Suprapubic skin (tissue), 3 donors: Measurements from ENCODE around the gene UCP3.

Experiments used
- EP300 ChIP-seq: sonication (generic); formaldehyde crosslinking; IDR thresholded peaks from one replicate; pipeline ENCODE4 v1.6.1; 2017; ENCODE audit warnings: antibody characterized with exemption
- TF ChIP-seq, protein P1 (sequence below), 2 donors: fragments of 200-600 bp in 1 of 2; fragments of 450-650 bp in 1 of 2; sonication (generic) in 1 of 2; IDR thresholded peaks; one replicate each; pipeline ENCODE4 v1.5.1; 2016 to 2019; ENCODE audit warnings: antibody characterized with exemption in 2 of 2, mild to moderate bottlenecking in 1 of 2, moderate library complexity in 1 of 2

DNA sequence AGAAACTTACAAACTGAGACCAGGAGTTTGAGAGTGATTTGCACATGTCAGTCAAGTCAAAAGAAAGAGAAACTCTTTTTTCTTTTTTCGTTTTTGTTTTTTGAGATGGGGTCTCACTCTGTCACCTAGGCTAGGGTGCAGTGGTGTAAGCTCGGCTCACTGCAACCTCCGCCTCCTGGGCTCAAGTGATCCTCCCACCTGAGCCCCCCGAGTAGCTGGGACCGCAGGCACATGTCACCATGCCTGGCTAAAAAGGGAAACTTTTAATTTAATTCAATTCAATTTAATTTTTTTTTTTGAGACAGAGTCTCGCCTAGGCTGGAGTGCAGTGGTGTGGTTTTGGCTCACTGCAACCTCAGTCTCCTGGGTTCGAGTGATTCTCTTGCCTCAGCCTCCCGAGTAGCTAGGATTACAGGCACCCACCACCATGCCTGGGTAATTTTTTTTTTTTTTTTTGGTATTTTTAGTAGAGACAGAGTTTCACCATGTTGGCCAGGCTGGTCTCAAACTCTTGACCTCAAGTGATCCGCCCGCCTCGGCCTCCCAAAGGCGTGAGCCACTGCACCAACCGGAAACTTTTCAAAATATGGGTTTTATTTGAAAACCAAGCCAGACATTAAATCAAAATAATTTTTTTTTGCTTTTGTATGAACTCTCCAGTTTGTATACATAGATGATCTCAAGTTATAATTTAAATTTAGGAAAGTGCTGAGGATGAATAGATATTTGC is 9.9 kb downstream of the UCP3 start:
- TF ChIP-seq EP300: no peak
- TF ChIP-seq, protein P1, sequence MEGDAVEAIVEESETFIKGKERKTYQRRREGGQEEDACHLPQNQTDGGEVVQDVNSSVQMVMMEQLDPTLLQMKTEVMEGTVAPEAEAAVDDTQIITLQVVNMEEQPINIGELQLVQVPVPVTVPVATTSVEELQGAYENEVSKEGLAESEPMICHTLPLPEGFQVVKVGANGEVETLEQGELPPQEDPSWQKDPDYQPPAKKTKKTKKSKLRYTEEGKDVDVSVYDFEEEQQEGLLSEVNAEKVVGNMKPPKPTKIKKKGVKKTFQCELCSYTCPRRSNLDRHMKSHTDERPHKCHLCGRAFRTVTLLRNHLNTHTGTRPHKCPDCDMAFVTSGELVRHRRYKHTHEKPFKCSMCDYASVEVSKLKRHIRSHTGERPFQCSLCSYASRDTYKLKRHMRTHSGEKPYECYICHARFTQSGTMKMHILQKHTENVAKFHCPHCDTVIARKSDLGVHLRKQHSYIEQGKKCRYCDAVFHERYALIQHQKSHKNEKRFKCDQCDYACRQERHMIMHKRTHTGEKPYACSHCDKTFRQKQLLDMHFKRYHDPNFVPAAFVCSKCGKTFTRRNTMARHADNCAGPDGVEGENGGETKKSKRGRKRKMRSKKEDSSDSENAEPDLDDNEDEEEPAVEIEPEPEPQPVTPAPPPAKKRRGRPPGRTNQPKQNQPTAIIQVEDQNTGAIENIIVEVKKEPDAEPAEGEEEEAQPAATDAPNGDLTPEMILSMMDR (IDR thresholded peaks at IDR 0.05): no peak
